Transverse colon (tissue), 4 donors: Measurements from ENCODE around the gene SYCP3. TPM values are rescaled to one million over a fixed set of nuclear protein-coding genes. Genes with fewer than 3 reads are reported as not detected.
"Not testable (repeated sequence)": the region's sequence is repeated elsewhere in the genome, so short reads cannot be mapped to it uniquely, and the experiment has no call there.

Source experiments
- DNase-seq: peaks from one replicate; pipeline ENCODE4 v3.0.0-alpha.2; 2019
- H3K27ac ChIP-seq, 4 donors: fragments of 200-600 bp; sonication (generic); 2 replicates each; pipeline ENCODE4 v1.5.1; 2016 to 2018; ENCODE audit warnings: inconsistent platforms in 4 of 4
- H3K27me3 ChIP-seq: fragments of 200-600 bp; sonication (generic); 2 replicates; pipeline ENCODE4 v1.5.1; 2017; ENCODE audit warnings: inconsistent platforms
- H3K36me3 ChIP-seq, 4 donors: fragments of 200-600 bp; sonication (generic); 2 replicates each; pipeline ENCODE4 v1.5.1; 2017 to 2019; ENCODE audit warnings: inconsistent platforms in 4 of 4
- H3K4me1 ChIP-seq, 4 donors: fragments of 200-600 bp; sonication (generic); 2 replicates each; pipeline ENCODE4 v1.5.1; 2017 to 2020; ENCODE audit warnings: inconsistent platforms in 4 of 4
- H3K4me3 ChIP-seq, 4 donors: fragments of 200-600 bp; sonication (generic); 1 replicate in 1 of 4; 2 replicates in 3 of 4; pipeline versions ENCODE4 v1.5.1 to v1.6.1; 2017 to 2019; ENCODE audit warnings: inconsistent platforms in 4 of 4
- H3K9me3 ChIP-seq, 2 donors: fragments of 200-600 bp; sonication (generic); 2 replicates each; pipeline ENCODE4 v1.5.1; 2017 to 2019; ENCODE audit warnings: inconsistent platforms in 2 of 2
- CTCF ChIP-seq, 5 experiments: fragments of 200-600 bp in 3 of 5; fragments of 450-650 bp in 2 of 5; sonication (generic) in 3 of 5; IDR thresholded peaks; 1 replicate in 2 of 5; 2 replicates in 3 of 5; pipeline ENCODE4 v1.5.1; 2016 to 2017; ENCODE audit warnings: antibody characterized with exemption in 5 of 5, inconsistent platforms in 3 of 5, mild to moderate bottlenecking in 2 of 5, moderate library complexity in 1 of 5
- EP300 ChIP-seq: sonication (generic); formaldehyde crosslinking; IDR thresholded peaks from one replicate; pipeline ENCODE4 v1.6.1; 2017; ENCODE audit warnings: antibody characterized with exemption, low read depth
- POLR2A ChIP-seq: fragments of 450-650 bp; IDR thresholded peaks from one replicate; pipeline ENCODE4 v1.6.1; 2016; ENCODE audit warnings: antibody characterized with exemption, mild to moderate bottlenecking, moderate library complexity
- POLR2AphosphoS5 ChIP-seq, 3 donors: sonication (generic); formaldehyde crosslinking; IDR thresholded peaks; one replicate each; pipeline ENCODE4 v1.6.1; 2016; ENCODE audit warnings: antibody characterized with exemption in 3 of 3
- WGBS, 2 donors: methylation state at CpG; one replicate each; pipeline ENCODE4 v1.1.5; 2018; ENCODE audit warnings: low coverage in 1 of 2; 5-methylcytosine and 5-hydroxymethylcytosine counted together
- in situ Hi-C, 4 donors: fragments of 200-750 bp; cut with MboI; loops; one replicate each; pipeline versions ENCODE4 v1.15.0 to v1.15.1; 2017; ENCODE audit warnings: low sequenced_read_pairs in 3 of 4, low pct_ligation_motif_present in 1 of 4, low pct_unique_long_range_greater_than_20kb in 1 of 4
- intact Hi-C: fragments of 100-400 bp; cut with DNase I; formaldehyde crosslinking; loops from one replicate; pipeline ENCODE4 v1.15.1; 2023; ENCODE audit warnings: low total_unique reads
- total RNA-seq, 4 donors: library from RNA; depleted of rRNA; stranded (reverse); fragments of >200 nt; gene quantifications; one replicate each; pipeline ENCODE4 v1.1.0, GENCODE V29; 2016

The SYCP3 gene
- total RNA-seq, 4 donors from 2014 or later = 0.16 TPM; not detected in 3

- H3K36me3 ChIP-seq = peaks cover 0 to 60% (median 21%) of the 10 kb centered on the region in 4 donors
These were observed 1.3 kb upstream of the SYCP3 start for GRCh38 chr12:101740566-101740965.

GRCh38 chr12:101737476-101737875 is 1.8 kb downstream of the SYCP3 start:
- Histone ChIP-seq H3K4me1 (no peaks in the 10 kb centered on the region), H3K36me3 (peaks cover 0 to 52% (median 16%) of the 10 kb centered on the region in 4 donors)
- 96 to 100% methylated on average over 4 to 6 of the region's 6 CpGs for WGBS, 2 donors

More at GRCh38 chr12:101740566-101740965, 1.3 kb upstream of the SYCP3 start:
- no peaks in the 10 kb centered on the region for H3K4me1 ChIP-seq
- WGBS, 2 donors = 94 to 100% methylated on average over 2 to 5 of the region's 5 CpGs
- in situ Hi-C loops (no loop called here), intact Hi-C loops (no loop called here)
- no peak for DNase-seq
- no peaks in the 10 kb centered on the region for H3K27me3 ChIP-seq
- TF ChIP-seq POLR2A (no peak), POLR2AphosphoS5 (IDR thresholded peaks at IDR 0.05) (no peak), CTCF (IDR thresholded peaks at IDR 0.05) (no peak), EP300 (no peak)
- H3K4me3 ChIP-seq = no peak overlapping the region
- no peak overlapping the region for H3K27ac ChIP-seq
- no peaks in the 10 kb centered on the region for H3K9me3 ChIP-seq

GRCh38 chr12:101734482-101734881 is 4.8 kb downstream of the SYCP3 start:
- 96 to 97% methylated on average over 4 to 5 of the region's 5 CpGs for WGBS, 2 donors

More at GRCh38 chr12:101737476-101737875, 1.8 kb downstream of the SYCP3 start:
- Histone ChIP-seq H3K9me3 (no peaks in the 10 kb centered on the region), H3K4me3 (no peak overlapping the region), H3K27me3 (no peaks in the 10 kb centered on the region), H3K27ac (no peak overlapping the region)
- no peak for DNase-seq
- TF ChIP-seq POLR2AphosphoS5 (IDR thresholded peaks at IDR 0.05) (no peak), CTCF (IDR thresholded peaks at IDR 0.05) (no peak), EP300 (no peak), POLR2A (no peak)
- in situ Hi-C loops (no loop called here), intact Hi-C loops (no loop called here)

GRCh38 chr12:101733166-101733565 is 6.1 kb downstream of the SYCP3 start:
- no peaks in the 10 kb centered on the region for H3K27me3 ChIP-seq
- H3K27ac ChIP-seq = no peak overlapping the region
- H3K4me3 ChIP-seq = no peak overlapping the region
- intact Hi-C loops = no loop called here
- no peak for TF ChIP-seq POLR2AphosphoS5 (IDR thresholded peaks at IDR 0.05)
- TF ChIP-seq EP300 = no peak
- no peak for TF ChIP-seq CTCF (IDR thresholded peaks at IDR 0.05)
- no peak for TF ChIP-seq POLR2A
- 54 to 69% methylated on average over 2 of the region's 2 CpGs for WGBS, 2 donors
- no peaks in the 10 kb centered on the region for H3K4me1 ChIP-seq
- in situ Hi-C loops = no loop called here
- DNase-seq = no peak
- H3K36me3 ChIP-seq = peaks cover 0 to 39% (median 12%) of the 10 kb centered on the region in 4 donors
- no peaks in the 10 kb centered on the region for H3K9me3 ChIP-seq

More at GRCh38 chr12:101734482-101734881, 4.8 kb downstream of the SYCP3 start:
- H3K27ac ChIP-seq, H3K9me3 ChIP-seq, in situ Hi-C loops, intact Hi-C loops, H3K27me3 ChIP-seq, H3K4me1 ChIP-seq, DNase-seq, H3K4me3 ChIP-seq: not testable (repeated sequence)
- H3K36me3 ChIP-seq = peaks cover 0 to 46% (median 16%) of the 10 kb centered on the region in 4 donors

- H3K4me1 ChIP-seq = no peaks in the 10 kb centered on the region
- no peak overlapping the region for H3K27ac ChIP-seq
- WGBS, 2 donors = 74 to 100% methylated on average over 1 of the region's 1 CpG
- H3K9me3 ChIP-seq = no peaks in the 10 kb centered on the region
- no peak for TF ChIP-seq CTCF (IDR thresholded peaks at IDR 0.05)
- TF ChIP-seq EP300 = no peak
- no peak for TF ChIP-seq POLR2AphosphoS5 (IDR thresholded peaks at IDR 0.05)
- no peak for TF ChIP-seq POLR2A
- intact Hi-C loops (no loop called here), in situ Hi-C loops (no loop called here)
- peaks cover 0 to 39% (median 12%) of the 10 kb centered on the region in 4 donors for H3K36me3 ChIP-seq
- DNase-seq = no peak
- H3K4me3 ChIP-seq = no peak overlapping the region
- H3K27me3 ChIP-seq = no peaks in the 10 kb centered on the region
These were observed 6.9 kb downstream of the SYCP3 start for GRCh38 chr12:101732318-101732717.
